ENCODE data around the gene SUPT6H.
"Not testable (repeated sequence)": the region's sequence is repeated elsewhere in the genome, so short reads cannot be mapped to it uniquely, and the experiment has no call there.

The SUPT6H gene

GRCh38 chr17:28720247-28720996 lies 58.4 kb downstream of the SUPT6H start:
- DNase-seq = peak in 1 of 2 experiments; percentile 47

GRCh38 chr17:28720997-28721329 lies 59.0 kb downstream of the SUPT6H start:
- not testable (repeated sequence) for DNase-seq

- no peak for DNase-seq
Measured at GRCh38 chr17:28722417-28723158, 60.6 kb downstream of the SUPT6H start.

GRCh38 chr17:28723159-28723835 lies 61.3 kb downstream of the SUPT6H start:
- DNase-seq = no peak

- not testable (repeated sequence) for DNase-seq
Measured at GRCh38 chr17:28723836-28724499, 62.0 kb downstream of the SUPT6H start.

DNA sequence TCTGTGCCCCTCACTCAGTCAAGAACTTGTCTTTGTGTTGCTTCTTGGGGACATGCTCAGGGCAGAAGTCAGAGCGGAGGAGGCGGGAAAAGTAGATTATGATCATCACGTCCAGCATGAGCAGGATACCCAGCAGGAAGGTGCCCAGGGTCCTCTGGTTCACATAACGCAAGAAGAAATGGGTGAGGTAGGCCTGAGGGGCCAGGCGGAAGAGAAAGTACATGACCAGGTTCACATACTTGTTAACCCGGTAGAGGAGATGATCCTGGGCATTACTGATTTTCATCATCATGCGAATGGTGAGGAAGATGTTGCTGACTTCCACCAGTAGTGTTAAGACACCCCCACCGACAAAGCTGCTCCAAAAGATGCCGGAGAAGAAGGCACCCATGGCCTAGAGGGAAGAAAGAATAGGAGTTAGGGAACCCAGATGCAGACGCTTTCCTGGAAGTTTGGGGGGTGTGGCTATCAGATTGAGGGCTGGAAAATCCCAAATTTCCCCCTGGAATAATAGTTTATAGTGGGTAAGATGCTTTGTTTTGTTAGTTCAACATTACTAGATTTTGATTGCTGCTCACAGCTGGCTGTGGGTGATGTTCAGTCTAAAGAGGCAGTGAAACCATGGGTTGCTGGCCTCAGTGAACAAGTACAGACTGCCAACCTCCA lies 62.6 kb downstream of the SUPT6H start:
- DNase-seq = peak in 1 of 2 experiments; percentile 48

GRCh38 chr17:28725166-28725659 lies 63.2 kb downstream of the SUPT6H start:
- peak in 1 of 2 experiments; percentile 80 for DNase-seq

- DNase-seq = peak; percentile 86 to 97
Measured at GRCh38 chr17:28725660-28726225, 63.7 kb downstream of the SUPT6H start.

- DNase-seq = peak; percentile 82 to 92
Measured at GRCh38 chr17:28726226-28726626, 64.2 kb downstream of the SUPT6H start, which contains the start of gene TLCD1. TLCD1 (minus strand) TSS chr17:28726233; CDS start chr17:28726097, 136 bp downstream.

DNA sequence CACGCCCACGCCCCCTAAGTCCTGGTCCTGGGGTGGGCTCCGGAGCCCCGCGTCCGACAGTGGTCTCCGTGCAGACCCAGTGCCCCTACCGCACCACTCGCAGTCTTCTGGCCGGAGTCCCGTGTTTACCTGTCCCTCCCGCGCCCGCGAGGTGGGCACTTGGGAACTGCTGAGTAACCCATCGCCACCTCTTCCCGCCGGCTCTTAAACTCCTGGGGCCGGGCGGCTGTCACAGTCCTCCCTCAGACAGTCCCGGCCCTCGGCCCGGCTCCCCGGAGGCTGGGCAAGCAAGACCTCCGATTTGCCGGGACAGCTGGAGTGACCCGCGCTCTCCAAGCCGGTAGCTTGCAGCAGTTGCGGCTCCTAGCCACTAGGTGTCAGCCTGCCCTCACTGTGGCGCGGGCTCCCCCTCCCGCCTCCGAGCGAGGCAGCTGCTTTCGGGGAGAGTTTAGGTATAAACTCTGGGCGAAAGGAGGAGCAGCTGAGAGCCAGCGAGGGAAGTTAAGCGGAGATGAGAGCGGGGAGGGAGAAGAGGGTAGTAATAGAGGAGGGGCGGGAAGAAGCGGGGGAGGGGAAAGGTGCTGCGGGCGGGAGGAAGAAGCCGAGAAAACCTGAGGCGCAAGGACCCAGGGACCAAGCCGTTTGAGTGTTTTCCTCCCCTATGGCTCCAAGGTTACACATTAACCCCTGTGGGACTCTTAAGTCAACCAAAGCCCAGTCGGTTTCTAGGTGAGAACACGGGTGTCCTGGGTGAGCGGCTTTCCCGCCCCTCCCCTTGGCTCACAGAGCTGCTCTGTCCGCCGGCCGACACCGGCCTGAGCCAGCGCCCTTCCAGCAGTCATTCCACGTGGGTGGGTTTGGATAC lies 64.9 kb downstream of the SUPT6H start:
- peak; percentile 98 to 99 for DNase-seq

- peak; percentile 94 to 99 for DNase-seq
Measured at GRCh38 chr17:28728364-28729200, 66.6 kb downstream of the SUPT6H start, which contains the start of gene NEK8. NEK8 (plus strand) TSS chr17:28728788; CDS start chr17:28728814, 26 bp downstream.

DNA sequence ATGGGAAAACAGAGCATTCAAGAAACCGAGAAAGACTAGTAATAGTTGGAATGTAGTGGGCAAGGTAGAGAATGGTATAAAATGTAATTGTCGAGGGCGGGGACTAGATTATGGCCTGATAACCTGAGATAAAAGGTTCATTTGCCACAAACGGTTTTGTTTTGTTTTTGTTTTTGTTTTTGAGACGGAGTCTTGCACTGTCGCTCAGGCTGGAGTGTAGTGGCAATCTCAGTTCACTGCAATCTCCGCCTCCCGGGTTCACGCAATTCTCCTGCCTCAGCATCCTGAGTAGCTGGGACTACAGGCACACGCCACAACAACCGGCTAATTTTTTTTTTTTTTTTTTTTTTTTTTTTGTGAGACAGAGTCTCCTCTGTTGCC lies 67.9 kb downstream of the SUPT6H start:
- DNase-seq = no peak

- no peak for DNase-seq
Measured at GRCh38 chr17:28733346-28733745, 71.3 kb downstream of the SUPT6H start.

- DNase-seq = no peak
Measured at GRCh38 chr17:28734712-28735241, 72.8 kb downstream of the SUPT6H start.

- DNase-seq = no peak
Measured at GRCh38 chr17:28735242-28735722, 73.3 kb downstream of the SUPT6H start.

DNA sequence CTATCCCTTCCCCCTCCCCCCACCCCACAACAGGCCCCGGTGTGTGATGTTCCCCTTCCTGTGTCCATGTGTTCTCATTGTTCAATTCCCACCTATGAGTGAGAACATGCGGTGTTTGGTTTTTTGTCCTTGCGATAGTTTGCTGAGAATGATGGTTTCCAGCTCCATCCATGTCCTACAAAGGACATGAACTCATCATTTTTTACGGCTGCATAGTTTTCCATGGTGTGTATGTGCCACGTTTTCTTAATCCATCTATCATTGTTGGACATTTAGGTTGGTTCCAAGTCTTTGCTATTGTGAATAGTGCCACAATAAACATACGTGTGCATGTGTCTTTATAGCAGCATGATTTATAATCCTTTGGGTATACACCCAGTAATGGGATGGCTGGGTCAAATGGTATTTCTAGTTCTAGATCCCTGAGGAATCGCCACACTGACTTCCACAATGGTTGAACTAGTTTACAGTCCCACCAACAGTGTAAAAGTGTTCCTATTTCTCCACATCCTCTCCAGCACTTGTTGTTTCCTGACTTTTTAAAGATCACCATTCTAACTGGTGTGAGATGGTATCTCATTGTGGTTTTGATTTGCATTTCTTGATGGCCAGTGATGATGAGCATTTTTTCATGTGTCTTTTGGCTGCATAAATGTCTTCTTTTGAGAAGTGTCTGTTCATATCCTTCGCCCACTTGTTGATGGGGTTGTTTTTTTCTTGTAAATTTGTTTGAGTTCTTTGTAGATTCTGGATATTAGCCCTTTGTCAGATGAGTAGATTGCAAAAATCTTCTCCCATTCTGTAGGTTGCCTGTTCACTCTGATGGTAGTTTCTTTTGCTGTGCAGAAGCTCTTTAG lies 74.1 kb downstream of the SUPT6H start:
- not testable (repeated sequence) for DNase-seq

- DNase-seq = no peak
Measured at GRCh38 chr17:28737316-28737715, 75.3 kb downstream of the SUPT6H start.
